CD14-positive monocyte (primary cell): ENCODE data around the gene EPHB6. TPM values are rescaled to one million over a fixed set of nuclear protein-coding genes. Genes with fewer than 3 reads are reported as not detected.

Experiments used
- DNase-seq, 3 donors: peaks; one replicate each; pipeline ENCODE4 v3.0.0-alpha.2; 2011 to 2022
- H2AFZ ChIP-seq: 2 replicates; pipeline ENCODE4 v1.6.0; 2012; ENCODE audit warnings: mild to moderate bottlenecking, low read depth, low read length, inconsistent platforms; ENCODE audit not compliant: insufficient read depth, poor library complexity, severe bottlenecking
- H3K27ac ChIP-seq, 2 donors: 1 replicate in 1 of 2; 2 replicates in 1 of 2; pipeline ENCODE4 v1.5.1; 2012 to 2013; ENCODE audit warnings: low read length in 2 of 2, control low read depth in 1 of 2, inconsistent platforms in 1 of 2, low read depth in 1 of 2, mild to moderate bottlenecking in 1 of 2
- H3K27me3 ChIP-seq, 2 donors: one replicate each; pipeline versions ENCODE4 v1.6.0 to v1.6.1; 2011 to 2013; ENCODE audit warnings: low read length in 2 of 2; ENCODE audit not compliant: control insufficient read depth in 2 of 2, insufficient read depth in 2 of 2
- H3K36me3 ChIP-seq, 2 donors: replicated peaks in 1 of 2; 1 replicate in 1 of 2; 2 replicates in 1 of 2; pipeline versions ENCODE4 v1.5.1 to v1.6.1; 2012 to 2013; ENCODE audit warnings: low read length in 2 of 2, control low read depth in 1 of 2, inconsistent platforms in 1 of 2, mild to moderate bottlenecking in 1 of 2; ENCODE audit not compliant: insufficient read depth in 2 of 2, control insufficient read depth in 1 of 2
- H3K4me1 ChIP-seq, 2 donors: 1 replicate in 1 of 2; 2 replicates in 1 of 2; pipeline versions ENCODE4 v1.5.1 to v1.6.1; 2012 to 2013; ENCODE audit warnings: low read length in 2 of 2, control low read depth in 1 of 2, inconsistent platforms in 1 of 2, mild to moderate bottlenecking in 1 of 2, moderate library complexity in 1 of 2; ENCODE audit not compliant: insufficient read depth in 2 of 2, control insufficient read depth in 1 of 2
- H3K4me2 ChIP-seq: replicated peaks from 2 replicates; pipeline ENCODE3; 2012; ENCODE audit warnings: low read length, moderate library complexity, mild to moderate bottlenecking; ENCODE audit not compliant: poor library complexity, severe bottlenecking; ENCODE audit errors: extremely low read depth
- H3K4me3 ChIP-seq, 3 experiments: fragments of 200-600 bp in 1 of 3; sonication (generic) in 1 of 3; replicated peaks in 1 of 3; 1 replicate in 2 of 3; 2 replicates in 1 of 3; pipeline ENCODE4 v1.5.1; 2011 to 2013; ENCODE audit warnings: low read length in 3 of 3, mild to moderate bottlenecking in 3 of 3, control low read depth in 2 of 3, low read depth in 2 of 3, inconsistent platforms in 1 of 3, moderate library complexity in 1 of 3
- H3K79me2 ChIP-seq: 2 replicates; pipeline ENCODE4 v1.6.0; 2012; ENCODE audit warnings: mild to moderate bottlenecking, control low read depth, inconsistent platforms, low read length, moderate library complexity; ENCODE audit not compliant: insufficient read depth
- H3K9ac ChIP-seq: 2 replicates; pipeline ENCODE4 v1.6.0; 2017; ENCODE audit warnings: low read length, mild to moderate bottlenecking; ENCODE audit not compliant: insufficient read depth, poor library complexity, severe bottlenecking
- H3K9me3 ChIP-seq, 2 donors: replicated peaks in 1 of 2; 1 replicate in 1 of 2; 2 replicates in 1 of 2; pipeline versions ENCODE4 v1.5.1 to v1.6.1; 2012 to 2013; ENCODE audit warnings: low read length in 2 of 2, control low read depth in 1 of 2; ENCODE audit not compliant: control insufficient read depth in 1 of 2, insufficient read depth in 1 of 2
- H4K20me1 ChIP-seq: 2 replicates; pipeline ENCODE4 v1.6.0; 2012; ENCODE audit warnings: mild to moderate bottlenecking, low read length, control low read depth, moderate library complexity; ENCODE audit not compliant: insufficient read depth
- H3K27ac Mint-ChIP-seq, 7 donors: one replicate each; pipeline ENCODE4 v1.8.0; 2020; ENCODE audit warnings: mild to moderate bottlenecking in 7 of 7, mixed read lengths in 7 of 7, moderate library complexity in 6 of 7, inconsistent platforms in 2 of 7
- H3K27me3 Mint-ChIP-seq, 3 donors: one replicate each; pipeline ENCODE4 v1.8.0; 2021 to 2022; ENCODE audit warnings: low read depth in 3 of 3, mild to moderate bottlenecking in 3 of 3, mixed read lengths in 3 of 3, moderate library complexity in 3 of 3, inconsistent platforms in 1 of 3
- H3K36me3 Mint-ChIP-seq, 2 donors: one replicate each; pipeline ENCODE4 v1.8.0; 2020; ENCODE audit warnings: mixed read lengths in 2 of 2, inconsistent platforms in 1 of 2, mild to moderate bottlenecking in 1 of 2
- H3K4me1 Mint-ChIP-seq: one replicate; pipeline ENCODE4 v1.8.0; 2020; ENCODE audit warnings: mild to moderate bottlenecking, mixed read lengths
- H3K4me3 Mint-ChIP-seq, 2 donors: one replicate each; pipeline ENCODE4 v1.8.0; 2020; ENCODE audit warnings: mild to moderate bottlenecking in 2 of 2, mixed read lengths in 2 of 2, moderate library complexity in 1 of 2
- H3K9me3 Mint-ChIP-seq, 7 donors: one replicate each; pipeline ENCODE4 v1.8.0; 2020 to 2022; ENCODE audit warnings: mixed read lengths in 7 of 7, mild to moderate bottlenecking in 6 of 7, moderate library complexity in 6 of 7, inconsistent platforms in 2 of 7
- WGBS: methylation state at CpG from one replicate; pipeline ENCODE4 v1.1.5; 2013; ENCODE audit warnings: missing lambda C conversion rate; ENCODE audit not compliant: insufficient coverage; 5-methylcytosine and 5-hydroxymethylcytosine counted together
- intact Hi-C, 2 donors: fragments of 100-400 bp; cut with micrococcal nuclease; formaldehyde crosslinking; loops; one replicate each; pipeline versions ENCODE4 v1.15.0 to v1.15.1; 2023
- polyA plus RNA-seq, 3 donors: library from polyadenylated mRNA; depleted of rRNA in 1 of 3; unstranded in 2 of 3; stranded (reverse) in 1 of 3; fragments of 300-500 nt in 2 of 3; fragments of >200 nt in 1 of 3; fragmentation: Illumina TruSeq in 2 of 3; gene quantifications; 1 replicate in 2 of 3; 2 replicates in 1 of 3; pipeline ENCODE4 v1.2.3, GENCODE V29; 2012 to 2021
- TF ChIP-seq, protein P1 (sequence below): fragments of 200-600 bp; IDR thresholded peaks from one replicate; pipeline ENCODE4 v1.8.0; 2022; ENCODE audit warnings: antibody characterized with exemption, mild to moderate bottlenecking

Gene EPHB6
- polyA plus RNA-seq, 3 donors: 7.9 to 18.2 (median 9.3) TPM

DNA sequence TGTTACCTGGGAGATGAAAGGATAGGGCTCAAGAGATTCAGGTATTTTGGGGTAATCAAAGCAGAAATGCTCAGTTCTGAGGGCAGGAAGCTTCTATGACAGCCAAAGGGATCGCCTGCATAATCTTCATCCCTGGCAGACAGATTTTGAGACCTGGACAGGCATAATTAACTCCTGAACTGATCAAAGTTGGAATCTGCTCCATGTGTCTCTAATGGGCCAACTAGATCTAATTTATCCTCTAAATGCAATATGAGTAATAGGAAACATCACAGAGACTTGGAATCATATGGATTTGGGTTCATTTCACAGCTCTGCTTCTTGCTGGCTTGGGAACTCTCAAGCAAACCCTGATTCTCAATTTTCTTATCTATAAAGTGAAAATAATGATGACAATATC lies 41.2 kb upstream of the EPHB6 start:
- Histone ChIP-seq H3K36me3 (no peaks in the 10 kb centered on the region), H3K4me3 (no peak overlapping the region), H3K79me2 (no peaks in the 10 kb centered on the region), H3K9me3 (no peaks in the 10 kb centered on the region), H3K4me2 (no peak overlapping the region), H3K9ac (no peak overlapping the region), H3K4me1 (no peaks in the 10 kb centered on the region), H3K27ac (no peak overlapping the region), H2AFZ (no peak overlapping the region), H3K27me3 (peaks cover 0 to 6% of the 10 kb centered on the region in 2 donors), H4K20me1 (no peaks in the 10 kb centered on the region)
- Mint-ChIP-seq H3K36me3 (no peaks in the 10 kb centered on the region), H3K4me3 (no peak overlapping the region), H3K27me3 (peaks cover 0 to 7% (median 4%) of the 10 kb centered on the region in 3 donors), H3K4me1 (no peaks in the 10 kb centered on the region), H3K9me3 (no peaks in the 10 kb centered on the region), H3K27ac (no peak overlapping the region)
- intact Hi-C loops: loop anchor here in 1 of 2 donors (5.0 kb wide), 1 partner anchor 186 kb away; no protein-coding TSS in a partner anchor
- no peak for DNase-seq
- TF ChIP-seq, protein P1, sequence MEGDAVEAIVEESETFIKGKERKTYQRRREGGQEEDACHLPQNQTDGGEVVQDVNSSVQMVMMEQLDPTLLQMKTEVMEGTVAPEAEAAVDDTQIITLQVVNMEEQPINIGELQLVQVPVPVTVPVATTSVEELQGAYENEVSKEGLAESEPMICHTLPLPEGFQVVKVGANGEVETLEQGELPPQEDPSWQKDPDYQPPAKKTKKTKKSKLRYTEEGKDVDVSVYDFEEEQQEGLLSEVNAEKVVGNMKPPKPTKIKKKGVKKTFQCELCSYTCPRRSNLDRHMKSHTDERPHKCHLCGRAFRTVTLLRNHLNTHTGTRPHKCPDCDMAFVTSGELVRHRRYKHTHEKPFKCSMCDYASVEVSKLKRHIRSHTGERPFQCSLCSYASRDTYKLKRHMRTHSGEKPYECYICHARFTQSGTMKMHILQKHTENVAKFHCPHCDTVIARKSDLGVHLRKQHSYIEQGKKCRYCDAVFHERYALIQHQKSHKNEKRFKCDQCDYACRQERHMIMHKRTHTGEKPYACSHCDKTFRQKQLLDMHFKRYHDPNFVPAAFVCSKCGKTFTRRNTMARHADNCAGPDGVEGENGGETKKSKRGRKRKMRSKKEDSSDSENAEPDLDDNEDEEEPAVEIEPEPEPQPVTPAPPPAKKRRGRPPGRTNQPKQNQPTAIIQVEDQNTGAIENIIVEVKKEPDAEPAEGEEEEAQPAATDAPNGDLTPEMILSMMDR: no peak
- WGBS: 86% methylated on average over 1 of the region's 1 CpG

DNA sequence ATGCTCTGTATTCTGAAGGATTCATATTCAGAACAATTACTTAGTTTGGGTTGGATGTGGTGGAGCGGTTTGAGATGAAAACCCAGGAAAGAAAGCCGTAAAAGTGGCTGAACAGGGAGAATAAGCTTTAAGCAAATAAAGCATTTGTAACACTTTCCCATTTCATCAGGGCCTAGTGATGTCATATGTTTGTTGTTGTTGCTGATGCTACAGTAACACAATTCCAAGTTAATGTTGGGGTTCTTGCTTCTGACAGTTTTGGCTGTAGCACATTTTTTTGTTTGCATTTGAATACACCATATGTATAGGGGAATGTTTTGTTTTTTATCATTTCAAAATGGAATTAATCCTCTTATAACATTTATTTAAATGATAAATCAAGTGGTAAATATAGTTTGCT lies 40.4 kb upstream of the EPHB6 start:
- H3K79me2 ChIP-seq: no peaks in the 10 kb centered on the region
- Mint-ChIP-seq H3K36me3 (no peaks in the 10 kb centered on the region), H3K9me3 (no peaks in the 10 kb centered on the region), H3K27me3 (peaks cover 0 to 4% (median 4%) of the 10 kb centered on the region in 3 donors), H3K27ac (no peak overlapping the region), H3K4me3 (no peak overlapping the region), H3K4me1 (no peaks in the 10 kb centered on the region)
- no peaks in the 10 kb centered on the region for H4K20me1 ChIP-seq
- DNase-seq: no peak
- H3K4me1 ChIP-seq: no peaks in the 10 kb centered on the region
- intact Hi-C loops: loop anchor here in 1 of 2 donors (5.0 kb wide), 1 partner anchor 187 kb away; no protein-coding TSS in a partner anchor
- H3K4me3 ChIP-seq: no peak overlapping the region
- H3K9me3 ChIP-seq: no peaks in the 10 kb centered on the region
- no peak overlapping the region for H3K9ac ChIP-seq
- TF ChIP-seq, protein P1: no peak
- no peak overlapping the region for H3K4me2 ChIP-seq
- peaks cover 0 to 4% of the 10 kb centered on the region in 2 donors for H3K27me3 ChIP-seq
- H3K36me3 ChIP-seq: no peaks in the 10 kb centered on the region
- H3K27ac ChIP-seq: no peak overlapping the region
- H2AFZ ChIP-seq: no peak overlapping the region
- no CpG with 5 or more reads among the region's 2 CpGs for WGBS
